IPS-NIHi11 (cell line): ENCODE results near the gene ZNF467.
A peak's percentile ranks its signal among the peaks of the same experiment; 100 is the strongest.

Source experiments
- DNase-seq: peaks from one replicate; pipeline ENCODE4 v3.0.0; 2012; ENCODE audit warnings: mixed read lengths, low spot score

Gene ZNF467

GRCh38 chr7:149770728-149771636 is 2.4 kb downstream of the ZNF467 start:
- no peak for DNase-seq

DNA sequence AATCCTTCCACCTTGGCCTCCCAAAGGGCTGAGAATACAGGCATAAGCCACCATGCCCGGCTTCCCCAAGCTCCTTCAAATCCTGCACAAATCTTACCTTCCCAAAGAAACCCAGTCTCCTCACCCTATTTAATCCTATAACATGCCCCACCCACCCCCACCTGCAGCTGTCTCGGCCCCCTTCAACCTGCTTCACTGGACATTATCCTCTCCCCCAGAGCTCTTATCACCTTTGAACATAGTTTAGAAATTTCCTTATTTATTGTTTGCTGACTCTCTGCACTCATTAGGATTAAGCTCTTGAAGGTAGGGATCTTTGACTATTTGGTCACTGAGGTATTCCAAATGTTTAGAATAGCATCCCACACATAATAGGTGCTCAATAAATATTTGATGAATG is 3.5 kb downstream of the ZNF467 start:
- DNase-seq = no peak

GRCh38 chr7:149768931-149769330 is 4.5 kb downstream of the ZNF467 start:
- DNase-seq = no peak

GRCh38 chr7:149767068-149767467 is 6.3 kb downstream of the ZNF467 start:
- DNase-seq = no peak

DNA sequence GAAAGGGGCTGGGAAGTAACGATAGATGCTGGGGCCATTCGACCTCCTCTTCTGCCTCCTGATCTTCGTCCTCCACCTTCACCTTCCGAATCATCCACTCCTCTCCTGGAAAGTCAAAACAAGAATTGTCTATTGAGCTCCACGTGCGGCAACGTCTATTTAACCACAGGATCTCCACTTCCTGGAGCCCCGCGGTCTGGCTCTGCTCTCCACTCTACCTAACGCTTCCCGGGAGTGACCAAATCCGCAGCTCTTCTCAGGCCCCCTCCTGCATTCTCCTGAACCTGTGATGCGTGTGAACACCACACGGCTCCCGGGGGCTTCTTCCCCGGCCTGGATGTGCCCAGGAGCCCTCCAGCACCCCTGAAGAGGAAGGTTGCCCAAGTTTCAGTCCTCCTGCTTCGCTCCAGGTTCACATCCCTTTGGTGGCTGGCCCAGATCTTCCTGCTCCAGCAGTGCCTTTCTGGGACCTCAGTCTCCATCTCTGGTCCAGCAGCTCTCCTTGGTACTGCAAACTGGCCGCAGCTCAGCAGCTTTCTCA is 7.2 kb downstream of the ZNF467 start:
- no peak for DNase-seq

- DNase-seq = no peak
These were observed 7.8 kb downstream of the ZNF467 start for GRCh38 chr7:149765399-149766121.

DNA sequence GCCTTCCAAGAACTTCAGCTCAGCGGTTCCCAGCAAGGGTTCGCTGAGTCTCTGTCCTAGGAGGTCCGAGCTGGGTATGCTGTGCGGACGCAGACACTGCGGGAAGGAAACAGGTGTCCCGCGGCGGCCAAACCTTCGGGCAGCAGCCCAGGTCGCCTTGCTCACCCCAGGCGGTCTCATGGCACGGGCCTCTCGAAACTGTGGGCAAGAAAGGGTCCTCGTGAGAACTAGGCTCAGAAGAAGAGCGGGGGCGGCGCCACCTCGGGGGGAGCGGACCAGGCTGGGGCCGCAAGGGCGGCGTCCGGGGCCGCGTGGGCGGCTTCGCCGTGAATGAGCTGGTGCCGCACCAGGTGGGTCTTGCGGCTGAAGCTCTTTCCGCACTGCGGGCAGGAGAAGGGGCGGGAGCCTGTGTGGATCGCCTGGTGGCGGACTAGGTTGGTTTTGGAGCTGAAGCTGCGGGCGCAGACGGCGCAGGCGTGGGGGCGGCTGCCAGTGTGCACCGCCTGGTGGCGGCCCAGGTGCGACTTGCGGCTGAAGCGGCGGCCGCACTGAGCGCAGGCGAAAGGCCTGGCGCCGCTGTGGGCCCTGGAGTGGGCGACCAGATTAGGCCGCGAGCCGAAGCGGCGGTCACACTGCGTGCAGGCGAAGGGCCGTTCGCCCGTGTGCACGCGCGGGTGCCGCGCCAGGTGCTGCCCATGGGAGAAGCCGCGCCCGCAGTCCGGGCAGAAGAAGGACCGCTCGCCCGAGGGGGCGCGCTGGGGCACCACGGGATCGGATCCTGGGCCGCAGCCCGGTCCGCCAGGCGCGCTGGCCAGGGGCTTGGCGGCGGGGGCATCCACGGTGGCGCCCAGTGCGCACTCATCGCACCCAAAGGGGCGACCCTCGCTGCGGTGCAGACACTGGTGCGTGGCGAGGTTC is 8.6 kb downstream of the ZNF467 start:
- peak; percentile 82 for DNase-seq

- DNase-seq = no peak
These were observed 9.7 kb downstream of the ZNF467 start for GRCh38 chr7:149763563-149764240.

DNA sequence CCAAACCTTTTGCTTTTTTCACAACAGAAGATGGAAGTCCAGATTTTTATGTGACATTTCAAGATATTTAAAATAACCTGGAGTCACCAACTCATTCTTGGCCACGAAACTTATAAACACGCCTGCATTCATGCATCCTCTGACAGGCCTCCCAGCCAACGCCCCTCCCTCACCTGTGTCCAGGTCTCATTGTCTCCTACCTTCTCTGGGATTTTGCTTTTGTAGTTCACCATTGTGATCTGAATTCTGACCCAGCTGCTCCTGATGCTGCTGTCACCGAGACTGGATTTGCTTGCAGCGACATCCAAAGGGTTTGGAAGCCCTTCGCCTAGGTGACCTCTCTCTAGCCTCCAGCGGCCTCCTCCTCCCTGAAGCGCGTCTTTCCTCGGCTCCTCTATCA is 10.8 kb downstream of the ZNF467 start:
- no peak for DNase-seq

- no peak for DNase-seq
These were observed 11.3 kb downstream of the ZNF467 start for GRCh38 chr7:149762089-149762488.

DNA sequence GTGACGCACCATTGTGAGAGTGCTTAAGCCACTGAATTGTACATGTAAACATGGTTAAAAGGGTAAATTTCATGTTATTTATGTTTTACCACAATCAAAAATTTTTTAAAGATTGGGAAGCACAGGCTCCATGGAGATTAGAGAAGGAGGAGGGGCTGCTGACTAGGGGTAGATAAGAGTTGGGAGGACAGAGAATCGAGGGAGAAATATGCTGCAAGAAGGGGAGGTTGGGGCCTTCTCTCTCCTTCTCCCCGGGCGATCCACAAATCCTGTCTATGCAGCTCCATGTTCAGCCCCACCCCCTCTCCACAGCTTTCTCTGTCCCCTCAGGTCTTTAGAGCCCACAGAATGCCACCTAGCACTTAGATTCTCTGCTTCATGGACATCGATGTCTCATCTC is 12.1 kb downstream of the ZNF467 start:
- DNase-seq = no peak

- DNase-seq = no peak
These were observed 12.8 kb downstream of the ZNF467 start for GRCh38 chr7:149760538-149760937.

- no peak for DNase-seq
These were observed 14.1 kb downstream of the ZNF467 start for GRCh38 chr7:149759093-149759860.

GRCh38 chr7:149753375-149754233 is 19.8 kb downstream of the ZNF467 start:
- peak; percentile 54 for DNase-seq

DNA sequence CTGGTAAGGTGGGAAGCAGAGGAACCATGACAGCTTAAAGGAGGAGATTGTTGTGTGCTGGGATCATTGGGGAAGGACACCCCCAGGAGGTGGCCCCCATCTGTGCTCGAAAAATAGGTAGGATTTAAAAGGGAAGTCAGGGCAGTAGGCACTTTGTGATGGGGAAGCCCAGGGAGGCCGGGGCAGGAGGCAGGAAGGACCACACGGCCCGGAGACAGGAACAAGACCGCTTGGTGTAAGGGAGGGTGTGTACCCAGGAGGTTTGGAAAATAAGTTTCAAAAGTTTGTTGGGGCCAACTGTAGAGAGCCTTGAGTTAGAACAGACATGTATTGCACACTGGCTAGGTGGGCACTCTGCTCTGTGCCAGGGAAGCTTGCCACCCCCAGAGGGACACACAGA is 20.7 kb downstream of the ZNF467 start:
- no peak for DNase-seq

DNA sequence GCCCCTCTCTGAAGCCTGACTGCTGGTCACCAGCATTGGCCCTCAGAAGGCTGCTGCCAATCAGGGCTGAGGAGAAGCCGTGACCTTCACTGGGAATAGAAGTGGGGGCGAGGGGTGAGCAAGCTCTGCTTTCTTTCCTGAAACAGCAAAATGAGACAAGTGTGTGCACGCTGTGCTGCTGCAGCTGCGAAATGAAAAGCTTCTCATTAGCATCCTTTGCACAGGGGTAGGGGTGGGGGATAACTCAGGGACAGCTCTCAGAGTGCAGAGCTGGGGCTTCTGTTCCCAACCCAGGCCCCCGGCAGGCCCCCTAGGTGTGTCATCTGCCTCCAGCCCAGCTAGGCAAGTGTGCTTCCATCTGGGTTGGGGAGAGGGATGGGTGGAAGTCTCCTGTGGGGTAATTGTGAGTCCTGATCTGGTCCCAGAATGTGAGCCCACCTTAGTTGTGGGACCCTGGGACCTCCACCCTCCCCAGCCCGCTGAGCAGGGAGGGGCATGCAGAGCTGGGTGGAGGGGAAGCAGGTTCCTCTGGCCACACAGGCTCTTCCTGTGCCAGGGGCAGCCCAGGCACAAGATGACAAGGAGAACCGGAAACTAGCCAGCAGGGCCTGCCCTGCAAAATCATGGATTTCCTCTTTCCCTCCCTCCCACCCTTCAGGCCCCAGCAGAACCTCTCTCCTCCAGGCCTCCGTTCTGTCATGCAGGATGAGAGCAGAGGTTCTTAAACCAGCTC is 22.2 kb downstream of the ZNF467 start:
- no peak for DNase-seq

DNA sequence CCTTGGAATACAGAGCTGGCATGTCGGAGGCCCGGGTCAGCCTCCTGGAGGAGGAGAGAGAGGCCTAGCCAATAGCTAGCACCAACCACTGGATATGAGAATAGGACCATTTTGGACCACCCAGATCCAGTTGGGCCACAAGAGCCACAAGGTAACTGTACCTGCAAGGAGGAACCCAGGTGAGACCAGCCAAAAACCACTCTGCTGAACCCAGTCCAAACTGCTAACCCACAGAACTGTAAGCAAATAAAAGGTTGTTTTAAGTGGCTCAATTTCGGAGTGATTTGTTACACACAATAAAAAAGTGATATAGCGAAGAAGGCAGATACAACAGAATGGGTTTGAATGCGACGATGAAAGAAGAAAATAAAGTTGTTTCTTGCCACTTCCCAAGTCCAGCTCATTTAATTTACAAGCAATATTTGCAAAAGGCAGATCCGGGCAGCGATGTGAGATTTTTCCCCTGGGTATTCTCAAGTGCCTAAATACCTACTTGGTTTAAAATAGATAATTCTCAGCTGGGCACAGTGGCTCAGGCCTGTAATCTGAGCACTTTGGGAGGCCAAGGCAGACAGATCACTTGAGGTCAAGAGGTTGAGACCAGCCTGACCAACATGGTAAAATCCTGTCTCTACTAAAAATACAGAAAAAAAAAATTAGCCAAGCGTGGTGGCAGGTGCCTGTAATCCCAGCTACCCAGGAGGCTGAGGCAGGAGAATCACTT is 23.1 kb downstream of the ZNF467 start:
- DNase-seq = no peak
